H9 (cell line): ENCODE data around the gene COA1. TPM values are rescaled to one million over a fixed set of nuclear protein-coding genes. Genes with fewer than 3 reads are reported as not detected.

Source experiments
- DNase-seq: peaks from one replicate; pipeline ENCODE4 v3.0.0-alpha.2; 2017
- H2AFZ ChIP-seq: one replicate; pipeline ENCODE4 v1.6.1; 2013; ENCODE audit warnings: mild to moderate bottlenecking, low read length, control low read depth, moderate library complexity
- H2AK5ac ChIP-seq: 2 replicates; pipeline ENCODE4 v1.6.1; 2013; ENCODE audit warnings: low read length, control low read depth, mixed read lengths; ENCODE audit not compliant: insufficient read length
- H2BK120ac ChIP-seq: one replicate; pipeline ENCODE4 v1.6.1; 2013; ENCODE audit warnings: low read depth, mild to moderate bottlenecking, low read length, control low read depth, inconsistent platforms; ENCODE audit not compliant: poor library complexity, severe bottlenecking
- H2BK12ac ChIP-seq: 2 replicates; pipeline ENCODE4 v1.6.1; 2013; ENCODE audit warnings: low read length, control low read depth, mixed read lengths, low read depth; ENCODE audit not compliant: insufficient read length
- H2BK15ac ChIP-seq: 2 replicates; pipeline ENCODE4 v1.6.1; 2013; ENCODE audit warnings: low read depth, low read length, control low read depth
- H2BK20ac ChIP-seq: one replicate; pipeline ENCODE4 v1.6.1; 2013; ENCODE audit warnings: low read depth, mild to moderate bottlenecking, low read length, control low read depth, inconsistent platforms; ENCODE audit not compliant: poor library complexity, severe bottlenecking
- H2BK5ac ChIP-seq: 2 replicates; pipeline ENCODE4 v1.6.1; 2013; ENCODE audit warnings: low read length, control low read depth, mixed read lengths; ENCODE audit not compliant: insufficient read length
- H3K14ac ChIP-seq: 2 replicates; pipeline ENCODE4 v1.6.1; 2013; ENCODE audit warnings: low read length, control low read depth; ENCODE audit not compliant: insufficient read depth
- H3K18ac ChIP-seq: 2 replicates; pipeline ENCODE4 v1.6.1; 2013; ENCODE audit warnings: low read depth, mild to moderate bottlenecking, mixed read lengths, low read length, control low read depth; ENCODE audit not compliant: insufficient read length
- H3K23ac ChIP-seq: 2 replicates; pipeline ENCODE4 v1.6.1; 2013; ENCODE audit warnings: low read length, control low read depth, mixed read lengths, low read depth; ENCODE audit not compliant: insufficient read length
- H3K23me2 ChIP-seq: 2 replicates; pipeline ENCODE4 v1.6.1; 2013; ENCODE audit warnings: low read depth, mild to moderate bottlenecking, mixed read lengths, low read length, control low read depth; ENCODE audit not compliant: insufficient read length, poor library complexity, severe bottlenecking
- H3K27ac ChIP-seq: 2 replicates; pipeline ENCODE4 v1.5.1; 2013; ENCODE audit warnings: low read length, control low read depth, mixed read lengths, low read depth; ENCODE audit not compliant: insufficient read length
- H3K27me3 ChIP-seq: 2 replicates; pipeline ENCODE4 v1.6.1; 2013; ENCODE audit warnings: low read length, control low read depth, inconsistent platforms; ENCODE audit not compliant: insufficient read depth
- H3K4ac ChIP-seq: 2 replicates; pipeline ENCODE4 v1.6.1; 2013; ENCODE audit warnings: low read depth, mild to moderate bottlenecking, control low read depth, inconsistent platforms, low read length, moderate library complexity
- H3K4me1 ChIP-seq: 2 replicates; pipeline ENCODE4 v1.6.1; 2013; ENCODE audit warnings: low read length, control low read depth, inconsistent platforms; ENCODE audit not compliant: insufficient read depth
- H3K4me2 ChIP-seq: 2 replicates; pipeline ENCODE4 v1.6.1; 2013; ENCODE audit warnings: low read length, control low read depth, mixed read lengths; ENCODE audit not compliant: insufficient read length, insufficient read depth
- H3K56ac ChIP-seq: 2 replicates; pipeline ENCODE4 v1.6.1; 2013; ENCODE audit warnings: low read depth, mild to moderate bottlenecking, mixed read lengths, low read length, control low read depth; ENCODE audit not compliant: insufficient read length
- H3K79me1 ChIP-seq: 2 replicates; pipeline ENCODE4 v1.6.1; 2013; ENCODE audit warnings: low read depth, mild to moderate bottlenecking, moderate library complexity, low read length, control low read depth, inconsistent platforms; ENCODE audit not compliant: insufficient read depth, poor library complexity, severe bottlenecking
- H3K79me2 ChIP-seq: 2 replicates; pipeline ENCODE4 v1.6.1; 2013; ENCODE audit warnings: low read length, control low read depth, inconsistent platforms; ENCODE audit not compliant: insufficient read depth
- H3K9ac ChIP-seq: 2 replicates; pipeline ENCODE4 v1.6.1; 2013; ENCODE audit warnings: low read length, control low read depth, mixed read lengths; ENCODE audit not compliant: insufficient read length; ENCODE audit errors: extremely low read depth
- H3K9me3 ChIP-seq: one replicate; pipeline ENCODE4 v1.6.1; 2013; ENCODE audit warnings: low read depth, low read length, inconsistent platforms; ENCODE audit not compliant: control insufficient read depth
- H3T11ph ChIP-seq: one replicate; pipeline ENCODE4 v1.6.1; 2013; ENCODE audit warnings: mild to moderate bottlenecking, low read length, control low read depth, inconsistent platforms
- H4K20me1 ChIP-seq: one replicate; pipeline ENCODE4 v1.6.1; 2013; ENCODE audit not compliant: control insufficient read depth, insufficient read length, insufficient read depth
- H4K5ac ChIP-seq: 2 replicates; pipeline ENCODE4 v1.6.1; 2013; ENCODE audit warnings: low read depth, mild to moderate bottlenecking, mixed read lengths, low read length, control low read depth; ENCODE audit not compliant: insufficient read length
- H4K8ac ChIP-seq: replicated peaks from 2 replicates; pipeline ENCODE4 v1.6.1; 2013; ENCODE audit warnings: low read length, control low read depth, mixed read lengths, low read depth; ENCODE audit not compliant: insufficient read length
- H4K91ac ChIP-seq: 2 replicates; pipeline ENCODE4 v1.6.1; 2013; ENCODE audit warnings: low read depth, mild to moderate bottlenecking, moderate library complexity, mixed read lengths, low read length, control low read depth; ENCODE audit not compliant: insufficient read length
- H3K27ac Mint-ChIP-seq, 3 experiments: 2 replicates in 2 of 3; 3 replicates in 1 of 3; pipeline ENCODE4 v1.8.0; 2020 to 2021; ENCODE audit warnings: mixed read lengths in 3 of 3, mild to moderate bottlenecking in 1 of 3, moderate library complexity in 1 of 3
- H3K27me3 Mint-ChIP-seq: 2 replicates; pipeline ENCODE4 v1.8.0; 2021; ENCODE audit warnings: low read depth, mild to moderate bottlenecking, moderate library complexity, mixed read lengths
- H3K36me3 Mint-ChIP-seq, 3 experiments: 2 replicates in 2 of 3; 3 replicates in 1 of 3; pipeline ENCODE4 v1.8.0; 2020 to 2021; ENCODE audit warnings: low read depth in 3 of 3, mixed read lengths in 3 of 3; ENCODE audit not compliant: insufficient read depth in 1 of 3
- H3K4me1 Mint-ChIP-seq, 2 experiments: 2 replicates each; pipeline ENCODE4 v1.8.0; 2020; ENCODE audit warnings: mixed read lengths in 2 of 2
- H3K4me3 Mint-ChIP-seq, 2 experiments: 2 replicates in 1 of 2; 3 replicates in 1 of 2; pipeline ENCODE4 v1.8.0; 2020 to 2021; ENCODE audit warnings: mild to moderate bottlenecking in 2 of 2, mixed read lengths in 2 of 2, moderate library complexity in 1 of 2
- H3K9me3 Mint-ChIP-seq, 2 experiments: 2 replicates in 1 of 2; 3 replicates in 1 of 2; pipeline ENCODE4 v1.8.0; 2020; ENCODE audit warnings: mild to moderate bottlenecking in 2 of 2, mixed read lengths in 2 of 2, moderate library complexity in 1 of 2
- CTCF ChIP-seq: fragments of 200-600 bp; sonication (generic); conservative IDR thresholded peaks from 3 replicates; pipeline ENCODE4 v1.8.0; 2021; ENCODE audit warnings: antibody characterized with exemption, mild to moderate bottlenecking
- WGBS: extraction: QIAGEN DNeasy Blood & Tissue Kit; methylation state at CpG from one replicate; pipeline ENCODE4 v1.1.7; 2013; ENCODE audit warnings: missing lambda C conversion rate, low lambda C conversion rate, mixed read lengths; ENCODE audit not compliant: insufficient read length; ENCODE audit errors: extremely low coverage; 5-methylcytosine and 5-hydroxymethylcytosine counted together
- total RNA-seq: library from RNA; stranded (reverse); gene quantifications from 2 replicates; pipeline ENCODE4 v1.2.1, GENCODE V29; 2021

COA1 gene
- total RNA-seq, 1 experiment from 2014 or later, result 138 TPM

DNA sequence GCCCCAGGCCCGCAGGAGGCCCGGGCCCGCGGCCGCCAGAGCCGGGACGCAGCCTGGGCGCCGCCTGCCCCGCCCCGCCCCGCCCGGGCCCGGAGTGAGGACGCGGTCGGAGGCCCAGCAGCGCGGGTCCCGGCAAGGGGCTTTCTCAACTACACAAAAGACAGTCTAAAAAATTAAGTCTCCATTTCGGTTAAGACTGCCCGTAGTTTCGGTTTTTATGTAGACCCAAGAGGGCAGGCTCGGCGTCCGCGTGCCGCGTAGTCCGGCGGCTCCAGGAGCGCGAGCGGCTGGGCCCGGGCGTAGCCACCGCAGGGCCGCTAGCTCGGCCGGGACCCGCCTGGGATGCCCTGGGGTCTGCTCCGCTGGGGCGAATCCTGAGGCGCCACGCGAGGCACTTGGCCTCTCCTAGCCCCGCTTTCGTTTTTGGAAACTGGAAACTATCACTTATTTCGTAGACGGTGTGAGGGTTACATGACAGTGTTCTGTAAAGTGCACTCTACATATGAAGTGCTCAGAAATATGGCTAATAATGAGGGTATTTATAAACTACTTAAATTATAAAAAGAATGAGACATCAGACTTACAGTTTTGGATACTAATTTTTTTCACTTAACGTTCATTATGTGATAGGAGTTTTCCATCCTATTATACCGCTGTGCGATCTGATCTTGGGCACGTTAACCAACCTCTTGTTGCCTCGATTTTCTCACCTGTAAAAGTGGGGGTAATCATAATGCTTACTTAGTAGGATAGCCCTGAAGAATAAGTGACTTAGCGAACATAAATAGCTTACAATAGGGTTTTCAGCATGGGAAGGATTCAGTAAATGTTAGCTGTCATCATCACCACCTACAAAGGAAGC lies 29.7 kb upstream of the COA1 start:
- no peak overlapping the region for H4K91ac ChIP-seq
- H3K9me3 ChIP-seq, result no peaks in the 10 kb centered on the region
- Mint-ChIP-seq H3K4me3 (peak overlapping the region; percentile 75 to 84), H3K9me3 (no peaks in the 10 kb centered on the region), H3K27ac (no peak overlapping the region), H3K36me3 (no peaks in the 10 kb centered on the region), H3K27me3 (peaks cover 36% of the 10 kb centered on the region), H3K4me1 (peaks cover 31 to 34% of the 10 kb centered on the region in 2 experiments)
- no peak overlapping the region for H4K5ac ChIP-seq
- no peak overlapping the region for H3K4ac ChIP-seq
- H3K4me1 ChIP-seq, result peaks cover 4% of the 10 kb centered on the region; the same call in 1 of the 2 replicates
- H3K9ac ChIP-seq, result no peak overlapping the region
- H3T11ph ChIP-seq, result no peak overlapping the region
- no peak for DNase-seq
- no CpG with 5 or more reads among the region's 56 CpGs for WGBS
- no peak overlapping the region for H3K14ac ChIP-seq
- no peaks in the 10 kb centered on the region for H3K79me1 ChIP-seq
- H3K4me2 ChIP-seq, result peak overlapping the region; percentile 58
- no peak overlapping the region for H3K18ac ChIP-seq
- no peak overlapping the region for H3K23ac ChIP-seq
- H3K27ac ChIP-seq, result no peak overlapping the region
- TF ChIP-seq CTCF, result no peak
- H3K23me2 ChIP-seq, result peaks cover 7% of the 10 kb centered on the region
- H4K8ac ChIP-seq, result no peak overlapping the region
- no peak overlapping the region for H2BK5ac ChIP-seq
- H2BK120ac ChIP-seq, result no peak overlapping the region
- no peak overlapping the region for H2BK20ac ChIP-seq
- H3K56ac ChIP-seq, result no peak overlapping the region
- H2BK12ac ChIP-seq, result no peak overlapping the region
- peaks cover 5% of the 10 kb centered on the region; the same call in 1 of the 2 replicates for H3K27me3 ChIP-seq
- no peak overlapping the region for H2AFZ ChIP-seq
- no peak overlapping the region for H2AK5ac ChIP-seq
- H4K20me1 ChIP-seq, result no peaks in the 10 kb centered on the region
- H2BK15ac ChIP-seq, result no peak overlapping the region
- no peaks in the 10 kb centered on the region for H3K79me2 ChIP-seq
